Ovary (tissue), 3 donors: ENCODE results near the gene OR52I1.

Experiments used
- EP300 ChIP-seq: sonication (generic); formaldehyde crosslinking; IDR thresholded peaks from one replicate; pipeline ENCODE4 v1.6.1; 2017; ENCODE audit warnings: antibody characterized with exemption
- POLR2A ChIP-seq: fragments of 450-650 bp; IDR thresholded peaks from one replicate; pipeline ENCODE4 v1.6.1; 2017; ENCODE audit warnings: antibody characterized with exemption, mild to moderate bottlenecking, moderate library complexity
- TF ChIP-seq, protein P1 (sequence below), 3 donors: fragments of 450-650 bp in 2 of 3; fragments of 200-600 bp in 1 of 3; IDR thresholded peaks; one replicate each; pipeline versions ENCODE4 v1.5.1 to v1.8.0; 2016 to 2022; ENCODE audit warnings: antibody characterized with exemption in 3 of 3, mild to moderate bottlenecking in 1 of 3
- donor health status: DM: no; HTN: no; CAD: no.

DNA sequence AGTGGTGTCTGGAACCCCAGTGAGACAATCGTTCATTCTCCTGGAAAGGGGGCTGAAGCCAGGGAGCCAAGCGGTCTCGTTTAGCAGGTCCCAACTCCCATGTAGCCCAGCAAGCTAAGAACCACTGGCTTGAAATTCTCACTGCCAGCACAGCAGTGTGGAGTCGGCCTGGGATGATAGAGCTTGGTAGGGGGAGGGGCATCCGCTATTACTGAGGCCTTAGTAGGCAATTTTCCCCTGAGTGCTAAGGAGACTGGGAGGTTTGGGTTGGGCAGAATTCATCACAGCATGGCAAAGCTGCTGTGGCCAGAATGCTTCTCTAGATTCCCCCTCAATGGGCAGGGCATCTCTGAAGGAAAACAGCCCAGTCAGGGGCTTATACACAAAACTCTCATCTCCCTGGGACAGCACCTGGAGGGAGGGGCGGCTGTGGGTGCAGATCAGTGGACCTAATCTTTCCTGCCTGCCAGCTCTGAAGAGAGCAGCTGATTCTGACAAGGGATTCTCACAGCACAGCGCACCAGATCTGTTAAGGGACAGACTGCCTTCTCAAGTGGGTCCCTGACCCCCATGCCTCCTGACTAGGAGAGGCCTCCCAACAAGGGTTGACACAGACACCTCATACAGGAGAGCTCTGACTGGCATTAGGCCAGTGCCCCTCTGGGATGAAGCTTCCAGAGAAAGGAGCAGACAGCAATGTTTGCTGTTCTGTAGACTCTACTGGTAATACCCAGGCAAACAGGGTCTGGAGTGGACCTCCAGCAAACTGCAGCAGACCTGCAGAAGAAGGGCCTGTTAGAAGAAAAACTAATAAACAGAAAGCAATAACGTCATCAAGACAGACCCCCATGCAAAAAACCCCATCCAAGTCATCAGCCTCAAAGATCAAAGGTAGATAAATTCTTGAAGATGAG, 34.1 kb upstream of the OR52I1 start:
- TF ChIP-seq, protein P1, sequence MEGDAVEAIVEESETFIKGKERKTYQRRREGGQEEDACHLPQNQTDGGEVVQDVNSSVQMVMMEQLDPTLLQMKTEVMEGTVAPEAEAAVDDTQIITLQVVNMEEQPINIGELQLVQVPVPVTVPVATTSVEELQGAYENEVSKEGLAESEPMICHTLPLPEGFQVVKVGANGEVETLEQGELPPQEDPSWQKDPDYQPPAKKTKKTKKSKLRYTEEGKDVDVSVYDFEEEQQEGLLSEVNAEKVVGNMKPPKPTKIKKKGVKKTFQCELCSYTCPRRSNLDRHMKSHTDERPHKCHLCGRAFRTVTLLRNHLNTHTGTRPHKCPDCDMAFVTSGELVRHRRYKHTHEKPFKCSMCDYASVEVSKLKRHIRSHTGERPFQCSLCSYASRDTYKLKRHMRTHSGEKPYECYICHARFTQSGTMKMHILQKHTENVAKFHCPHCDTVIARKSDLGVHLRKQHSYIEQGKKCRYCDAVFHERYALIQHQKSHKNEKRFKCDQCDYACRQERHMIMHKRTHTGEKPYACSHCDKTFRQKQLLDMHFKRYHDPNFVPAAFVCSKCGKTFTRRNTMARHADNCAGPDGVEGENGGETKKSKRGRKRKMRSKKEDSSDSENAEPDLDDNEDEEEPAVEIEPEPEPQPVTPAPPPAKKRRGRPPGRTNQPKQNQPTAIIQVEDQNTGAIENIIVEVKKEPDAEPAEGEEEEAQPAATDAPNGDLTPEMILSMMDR (IDR thresholded peaks at IDR 0.05), result no peak
- TF ChIP-seq EP300 (no peak), POLR2A (no peak)
